ENCODE results near the gene CNTN2.

CNTN2 gene

DNA sequence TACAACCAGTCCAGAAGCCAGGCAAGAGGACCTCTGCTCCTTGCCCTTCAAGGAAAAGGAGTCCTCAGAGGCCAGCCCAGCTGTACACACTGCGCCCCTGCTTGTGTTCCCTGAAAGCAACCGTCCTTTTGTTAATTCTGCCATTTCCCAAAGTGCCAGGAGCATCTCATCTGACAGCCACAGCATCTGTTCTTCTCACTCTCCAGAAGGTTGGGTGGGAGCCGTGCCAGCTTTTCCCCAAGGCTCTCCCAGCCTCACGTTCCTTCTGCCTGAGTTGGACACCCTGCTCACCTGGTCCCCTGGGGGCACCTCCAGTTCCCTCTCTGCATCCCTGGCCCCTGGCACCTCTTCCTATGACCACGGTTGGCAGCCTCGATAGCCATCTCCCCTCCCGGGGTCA, 10.5 kb upstream of the CNTN2 start:
- TF ChIP-seq, protein P1, sequence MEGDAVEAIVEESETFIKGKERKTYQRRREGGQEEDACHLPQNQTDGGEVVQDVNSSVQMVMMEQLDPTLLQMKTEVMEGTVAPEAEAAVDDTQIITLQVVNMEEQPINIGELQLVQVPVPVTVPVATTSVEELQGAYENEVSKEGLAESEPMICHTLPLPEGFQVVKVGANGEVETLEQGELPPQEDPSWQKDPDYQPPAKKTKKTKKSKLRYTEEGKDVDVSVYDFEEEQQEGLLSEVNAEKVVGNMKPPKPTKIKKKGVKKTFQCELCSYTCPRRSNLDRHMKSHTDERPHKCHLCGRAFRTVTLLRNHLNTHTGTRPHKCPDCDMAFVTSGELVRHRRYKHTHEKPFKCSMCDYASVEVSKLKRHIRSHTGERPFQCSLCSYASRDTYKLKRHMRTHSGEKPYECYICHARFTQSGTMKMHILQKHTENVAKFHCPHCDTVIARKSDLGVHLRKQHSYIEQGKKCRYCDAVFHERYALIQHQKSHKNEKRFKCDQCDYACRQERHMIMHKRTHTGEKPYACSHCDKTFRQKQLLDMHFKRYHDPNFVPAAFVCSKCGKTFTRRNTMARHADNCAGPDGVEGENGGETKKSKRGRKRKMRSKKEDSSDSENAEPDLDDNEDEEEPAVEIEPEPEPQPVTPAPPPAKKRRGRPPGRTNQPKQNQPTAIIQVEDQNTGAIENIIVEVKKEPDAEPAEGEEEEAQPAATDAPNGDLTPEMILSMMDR (IDR thresholded peaks at IDR 0.05; ENCODE audit: low read depth, low read length, missing control alignments): no peak

DNA sequence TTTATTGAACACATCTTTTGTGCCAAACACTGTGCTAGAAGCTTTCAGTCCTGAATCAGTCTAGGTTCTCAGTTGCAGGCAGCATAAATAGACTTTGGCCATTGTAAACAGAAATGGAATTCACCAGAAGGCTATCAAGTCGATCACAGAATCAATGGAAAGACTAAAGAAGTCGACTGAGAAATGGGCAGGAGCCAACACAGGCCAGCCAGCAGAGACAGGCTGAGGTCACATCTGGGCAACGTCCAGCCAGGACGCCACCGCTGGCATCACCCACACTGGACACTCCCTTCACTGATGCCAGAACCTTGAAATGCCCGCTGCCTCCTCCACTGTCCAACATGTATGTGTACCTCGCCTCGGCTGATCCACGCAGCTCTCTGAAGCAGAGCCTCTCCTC, 5.5 kb upstream of the CNTN2 start:
- H3K27ac ChIP-seq: no peak overlapping the region
- H3K36me3 ChIP-seq (replicated peaks): no peaks in the 10 kb centered on the region
- TF ChIP-seq, protein P1 (IDR thresholded peaks at IDR 0.05; ENCODE audit: low read depth, low read length, missing control alignments): no peak
- no peak for DNase-seq
- no peak overlapping the region for H3K4me3 ChIP-seq (ENCODE audit: low read depth, low read length)
- in situ Hi-C loops (cut with HindIII; ENCODE audit: low pct_ligation_motif_present, low sequenced_read_pairs): no loop called here
- peaks cover 14% of the 10 kb centered on the region for H3K27me3 ChIP-seq (replicated peaks)

More for the DNA sequence above, 10.5 kb upstream of the CNTN2 start:
- no peak for DNase-seq
- Histone ChIP-seq H3K4me3 (ENCODE audit: low read depth, low read length) (no peak overlapping the region), H3K27me3 (replicated peaks) (peaks cover 5% of the 10 kb centered on the region), H3K36me3 (replicated peaks) (no peaks in the 10 kb centered on the region), H3K27ac (no peak overlapping the region)
- in situ Hi-C loops (cut with HindIII; ENCODE audit: low pct_ligation_motif_present, low sequenced_read_pairs): no loop called here

DNA sequence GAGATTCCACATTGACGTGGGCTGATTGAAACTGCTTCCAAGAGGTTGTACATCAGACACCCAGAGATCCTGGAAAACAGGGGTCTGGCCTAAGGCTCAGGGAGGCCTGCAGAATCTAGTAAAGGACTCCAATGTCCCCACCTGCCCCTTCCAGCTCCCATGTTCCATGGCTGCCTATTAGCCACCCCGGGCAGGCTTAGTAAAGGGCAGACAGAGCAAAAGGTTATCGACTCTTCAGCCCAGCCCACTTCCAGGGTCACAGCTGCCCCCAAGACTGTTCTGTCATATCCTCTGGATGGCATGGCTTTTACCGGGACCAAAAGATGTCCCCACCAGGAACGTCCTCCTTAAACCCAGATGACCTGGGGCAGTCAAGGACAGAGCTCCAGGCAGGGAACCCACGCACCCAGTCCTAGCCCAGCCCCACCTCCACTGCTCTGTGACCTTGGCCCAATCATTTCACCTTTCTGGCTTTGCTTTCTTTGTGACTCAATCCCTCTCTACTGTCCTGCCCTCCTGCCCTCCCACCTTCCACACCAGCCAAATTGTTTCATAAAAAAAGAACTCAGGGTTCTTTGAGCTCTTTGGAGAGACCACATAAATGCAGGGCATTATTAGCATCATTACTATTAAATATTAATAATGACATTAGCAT, 4.8 kb upstream of the CNTN2 start:
- no peak for DNase-seq
- no peak overlapping the region for H3K4me3 ChIP-seq (ENCODE audit: low read depth, low read length)
- H3K27ac ChIP-seq: no peak overlapping the region
- peaks cover 20% of the 10 kb centered on the region for H3K27me3 ChIP-seq (replicated peaks)
- no peaks in the 10 kb centered on the region for H3K36me3 ChIP-seq (replicated peaks)
- in situ Hi-C loops (cut with HindIII; ENCODE audit: low pct_ligation_motif_present, low sequenced_read_pairs): no loop called here
- TF ChIP-seq, protein P1 (IDR thresholded peaks at IDR 0.05; ENCODE audit: low read depth, low read length, missing control alignments): no peak

DNA sequence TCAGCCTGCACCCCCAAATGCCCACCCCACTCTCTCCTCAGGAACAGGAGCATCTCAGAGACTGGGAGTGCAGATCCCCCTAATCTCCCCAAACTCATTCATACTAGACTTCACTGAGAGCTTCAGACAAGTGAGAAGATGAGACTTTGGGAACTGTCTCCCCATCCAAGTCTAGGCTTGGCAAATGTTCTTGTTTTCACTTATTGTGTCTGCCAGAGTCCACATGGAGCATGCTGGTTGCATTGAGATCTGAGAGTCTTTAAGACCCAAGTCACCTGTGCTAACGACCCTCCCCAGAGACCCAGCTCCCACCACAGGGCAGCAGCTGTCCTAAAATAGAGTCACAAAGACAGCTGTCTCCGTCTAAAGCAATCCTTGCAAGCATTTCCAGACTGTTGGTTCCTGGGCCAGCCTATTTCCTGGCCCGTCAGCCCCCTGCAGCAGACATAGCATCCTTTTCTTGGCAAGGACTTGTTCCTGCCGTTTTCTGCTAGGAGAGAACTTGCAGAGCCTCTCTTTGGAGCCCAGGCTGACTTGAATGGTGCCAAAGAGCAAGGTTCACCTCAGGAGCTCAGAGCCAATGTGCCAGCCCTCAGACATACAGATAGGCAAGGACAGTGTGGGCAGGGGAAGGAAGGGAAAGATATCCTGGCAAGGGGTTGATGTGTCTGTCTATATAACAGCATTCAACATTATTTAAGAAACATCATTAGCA, 1.9 kb upstream of the CNTN2 start:
- Histone ChIP-seq H3K4me3 (ENCODE audit: low read depth, low read length) (no peak overlapping the region), H3K27me3 (replicated peaks) (peaks cover 47% of the 10 kb centered on the region), H3K36me3 (replicated peaks) (no peaks in the 10 kb centered on the region), H3K27ac (no peak overlapping the region)
- DNase-seq: no peak
- TF ChIP-seq, protein P1 (IDR thresholded peaks at IDR 0.05; ENCODE audit: low read depth, low read length, missing control alignments): no peak
- in situ Hi-C loops (cut with HindIII; ENCODE audit: low pct_ligation_motif_present, low sequenced_read_pairs): no loop called here

DNA sequence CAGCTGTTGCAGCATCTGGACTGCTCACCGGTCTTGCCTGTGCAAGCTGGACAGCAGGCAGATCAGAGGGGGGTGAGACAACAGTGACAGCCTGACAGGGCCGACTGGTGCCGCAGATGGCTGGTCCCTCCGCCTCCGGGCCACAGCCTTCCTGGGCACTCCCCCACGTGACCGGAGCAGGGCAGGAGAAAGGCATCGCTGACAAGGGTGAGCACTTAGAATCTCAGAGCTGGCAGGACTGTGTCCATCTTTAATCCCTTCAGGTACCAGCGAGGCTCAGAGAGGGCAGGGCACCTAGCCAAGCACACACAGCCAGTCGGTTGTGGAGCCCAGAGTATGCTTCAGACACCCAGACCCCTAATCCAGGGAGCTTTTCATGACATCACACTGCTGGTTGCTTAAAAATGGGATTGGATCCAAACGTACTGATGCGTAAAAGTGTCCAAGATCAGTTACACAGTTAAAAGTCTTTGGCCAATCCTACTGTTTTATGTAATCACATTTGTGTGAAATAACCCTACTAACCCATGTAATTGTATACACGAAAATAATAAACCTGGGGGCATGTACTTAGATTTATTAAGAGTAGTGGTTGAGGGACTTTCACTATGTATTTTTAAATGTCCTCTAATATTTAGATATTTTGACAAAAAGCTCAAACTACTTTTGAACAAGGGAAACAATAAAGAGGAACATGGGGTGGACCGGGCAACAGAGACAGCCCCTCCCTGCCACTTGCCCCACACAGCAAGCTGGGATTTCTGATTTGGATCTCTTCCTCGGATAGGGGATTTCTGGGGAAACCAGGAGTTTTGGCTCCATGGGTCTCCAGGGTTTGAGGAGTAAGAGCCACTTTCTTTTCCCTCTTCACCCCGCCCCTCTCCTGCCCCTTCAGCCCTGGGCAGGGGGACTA, 758 bp upstream of the CNTN2 start:
- in situ Hi-C loops (cut with HindIII; ENCODE audit: low pct_ligation_motif_present, low sequenced_read_pairs): no loop called here
- H3K27ac ChIP-seq: no peak overlapping the region
- peaks cover 54% of the 10 kb centered on the region for H3K27me3 ChIP-seq (replicated peaks)
- H3K36me3 ChIP-seq (replicated peaks): no peaks in the 10 kb centered on the region
- TF ChIP-seq, protein P1 (IDR thresholded peaks at IDR 0.05; ENCODE audit: low read depth, low read length, missing control alignments): no peak
- H3K4me3 ChIP-seq (ENCODE audit: low read depth, low read length): no peak overlapping the region
- DNase-seq: no peak
